HUES6 (cell line): ENCODE measurements around the gene KIRREL3.

Experiments
- H3K27ac ChIP-seq: 2 replicates; pipeline ENCODE4 v1.7.0; 2013; ENCODE audit warnings: low read depth, mild to moderate bottlenecking, low read length, inconsistent platforms
- H3K27me3 ChIP-seq: 2 replicates; pipeline ENCODE4 v1.6.1; 2013; ENCODE audit warnings: low read length; ENCODE audit not compliant: control insufficient read depth, insufficient read depth
- H3K36me3 ChIP-seq: 2 replicates; pipeline ENCODE4 v1.6.1; 2013; ENCODE audit warnings: low read length; ENCODE audit not compliant: control insufficient read depth, insufficient read depth
- H3K4me1 ChIP-seq: 2 replicates; pipeline ENCODE4 v1.6.1; 2013; ENCODE audit warnings: low read length; ENCODE audit not compliant: control insufficient read depth, insufficient read depth
- H3K4me3 ChIP-seq: 2 replicates; pipeline ENCODE4 v1.5.1; 2013; ENCODE audit warnings: low read depth, low read length
- H3K9ac ChIP-seq: one replicate; pipeline ENCODE4 v1.6.1; 2013; ENCODE audit warnings: mild to moderate bottlenecking, low read length
- H3K9me3 ChIP-seq: 2 replicates; pipeline ENCODE4 v1.6.1; 2013; ENCODE audit warnings: low read depth, low read length; ENCODE audit not compliant: control insufficient read depth, insufficient read depth

The KIRREL3 gene

DNA sequence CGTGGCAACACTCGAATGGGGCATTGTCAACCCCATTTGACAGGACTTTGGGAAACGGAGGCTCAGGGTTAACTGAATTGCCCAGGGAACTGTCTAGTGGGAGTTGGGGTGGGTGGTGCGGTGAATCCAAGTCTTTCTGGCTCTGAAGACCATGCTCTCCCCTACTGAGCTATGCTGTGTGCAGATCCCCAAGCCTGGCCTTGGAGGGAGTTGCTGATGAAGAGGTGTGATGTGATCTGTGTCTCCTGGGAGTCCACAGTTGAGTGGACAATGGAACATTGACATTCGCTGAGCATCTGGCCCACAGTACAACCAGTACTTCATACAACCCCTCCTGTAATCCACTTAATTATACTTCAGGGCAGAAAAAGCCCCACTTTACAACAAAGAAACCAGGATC, 472.9 kb downstream of the KIRREL3 start:
- Histone ChIP-seq H3K4me1 (no peaks in the 10 kb centered on the region), H3K4me3 (no peak overlapping the region), H3K27me3 (0 out of 2 replicates have a peak, but pooled peaks cover 3% of the 10 kb centered on the region), H3K36me3 (no peaks in the 10 kb centered on the region), H3K9me3 (no peaks in the 10 kb centered on the region), H3K9ac (no peak overlapping the region), H3K27ac (no peak overlapping the region)

GRCh38 chr11:126526471-126526870, 474.1 kb downstream of the KIRREL3 start:
- no peaks in the 10 kb centered on the region for H3K9me3 ChIP-seq
- H3K36me3 ChIP-seq = no peaks in the 10 kb centered on the region
- 0 out of 2 replicates have a peak, but pooled peaks cover 3% of the 10 kb centered on the region for H3K27me3 ChIP-seq
- H3K4me3 ChIP-seq = no peak overlapping the region
- no peaks in the 10 kb centered on the region for H3K4me1 ChIP-seq
- no peak overlapping the region for H3K27ac ChIP-seq
- no peak overlapping the region for H3K9ac ChIP-seq

DNA sequence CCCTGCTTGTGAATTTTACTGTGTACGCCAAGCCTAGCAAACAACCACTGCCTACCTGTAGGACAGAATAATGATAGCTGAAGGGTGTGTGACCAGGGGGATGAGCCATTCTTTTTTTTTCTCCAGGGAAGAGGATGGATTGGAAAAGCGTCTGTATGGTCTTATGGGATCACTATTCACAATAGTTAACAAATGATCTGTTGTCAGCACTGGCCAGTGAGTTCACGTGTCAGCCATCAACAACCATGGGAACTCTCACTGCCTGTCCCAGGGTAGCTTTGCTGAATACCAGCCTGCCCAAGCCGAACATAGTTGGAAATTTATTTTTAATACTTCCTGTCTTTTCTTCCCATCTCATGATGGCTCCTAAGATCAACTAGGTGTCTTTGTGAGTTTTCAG, 474.9 kb downstream of the KIRREL3 start:
- Histone ChIP-seq H3K9me3 (no peaks in the 10 kb centered on the region), H3K27me3 (0 out of 2 replicates have a peak, but pooled peaks cover 3% of the 10 kb centered on the region), H3K4me1 (no peaks in the 10 kb centered on the region), H3K4me3 (no peak overlapping the region), H3K9ac (no peak overlapping the region), H3K36me3 (no peaks in the 10 kb centered on the region), H3K27ac (no peak overlapping the region)

GRCh38 chr11:126525216-126525615, 475.4 kb downstream of the KIRREL3 start:
- Histone ChIP-seq H3K36me3 (no peaks in the 10 kb centered on the region), H3K4me1 (no peaks in the 10 kb centered on the region), H3K27me3 (0 out of 2 replicates have a peak, but pooled peaks cover 3% of the 10 kb centered on the region), H3K9ac (no peak overlapping the region), H3K4me3 (no peak overlapping the region), H3K9me3 (no peaks in the 10 kb centered on the region), H3K27ac (no peak overlapping the region)

DNA sequence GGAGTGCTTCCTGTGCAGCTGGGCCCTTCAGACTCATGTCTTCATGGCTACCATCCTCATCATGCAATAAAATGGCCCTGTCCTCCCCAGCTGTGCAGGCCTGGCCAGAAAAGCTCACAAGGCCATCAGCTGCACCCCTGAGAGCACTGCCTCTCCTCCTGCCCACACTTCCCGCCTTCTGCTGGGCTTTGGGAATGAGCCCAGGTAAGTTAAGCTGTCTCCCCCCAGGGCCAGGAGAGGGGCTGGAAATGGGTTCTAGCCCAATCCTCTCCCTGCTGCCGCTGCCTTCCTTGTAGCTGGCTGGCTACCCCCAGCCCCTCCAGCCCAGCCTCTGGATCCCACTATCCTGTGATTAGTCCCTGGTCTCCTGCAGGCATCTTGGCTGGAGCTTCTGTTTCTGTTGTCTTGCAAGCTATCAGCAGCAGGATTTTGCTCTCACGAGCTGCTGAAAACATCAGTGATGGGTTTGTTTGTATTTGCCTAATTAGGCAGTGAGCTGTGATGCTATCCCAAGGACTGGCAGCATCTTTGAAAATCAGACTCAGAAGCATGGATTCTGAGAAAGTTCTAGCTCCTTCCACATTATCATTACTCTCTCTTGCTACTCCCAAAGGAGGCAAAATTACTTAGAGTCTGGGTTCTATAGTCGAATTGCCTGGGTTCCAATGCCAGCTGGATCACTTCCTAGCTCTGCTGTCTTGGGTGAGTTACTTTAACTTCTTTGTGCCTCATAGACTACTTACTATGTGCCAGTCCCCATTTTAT, 476.9 kb downstream of the KIRREL3 start:
- H3K9ac ChIP-seq = no peak overlapping the region
- H3K4me1 ChIP-seq = no peaks in the 10 kb centered on the region; the same call in 1 of the 2 replicates
- no peaks in the 10 kb centered on the region for H3K9me3 ChIP-seq
- 0 out of 2 replicates have a peak, but pooled peaks cover 3% of the 10 kb centered on the region for H3K27me3 ChIP-seq
- H3K36me3 ChIP-seq = no peaks in the 10 kb centered on the region
- H3K27ac ChIP-seq = no peak overlapping the region
- no peak overlapping the region for H3K4me3 ChIP-seq

DNA sequence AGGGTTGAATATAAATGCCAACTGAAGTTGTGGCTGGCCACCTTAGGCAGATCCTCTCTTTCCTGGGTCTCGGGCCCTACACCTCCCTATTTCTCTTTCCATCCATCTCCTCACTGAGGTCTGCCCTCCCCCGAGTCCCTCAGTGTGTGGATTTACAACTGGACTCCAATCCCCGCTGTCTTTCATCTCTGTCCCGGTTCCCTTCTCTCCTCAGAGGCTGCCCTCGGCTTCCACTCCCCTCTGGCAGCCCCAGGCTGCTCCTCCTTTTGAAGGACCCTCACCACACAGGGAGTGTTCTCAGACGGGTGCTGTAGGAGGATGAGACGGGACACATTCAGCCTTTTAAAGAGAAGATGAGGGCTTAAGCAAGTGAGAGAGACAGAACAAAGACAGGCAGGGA, 478.0 kb downstream of the KIRREL3 start:
- H3K9me3 ChIP-seq = no peaks in the 10 kb centered on the region
- 0 out of 2 replicates have a peak, but pooled peaks cover 3% of the 10 kb centered on the region for H3K27me3 ChIP-seq
- no peak overlapping the region for H3K9ac ChIP-seq
- H3K27ac ChIP-seq = no peak overlapping the region
- H3K4me3 ChIP-seq = no peak overlapping the region
- no peaks in the 10 kb centered on the region for H3K36me3 ChIP-seq
- no peaks in the 10 kb centered on the region; the same call in 1 of the 2 replicates for H3K4me1 ChIP-seq

DNA sequence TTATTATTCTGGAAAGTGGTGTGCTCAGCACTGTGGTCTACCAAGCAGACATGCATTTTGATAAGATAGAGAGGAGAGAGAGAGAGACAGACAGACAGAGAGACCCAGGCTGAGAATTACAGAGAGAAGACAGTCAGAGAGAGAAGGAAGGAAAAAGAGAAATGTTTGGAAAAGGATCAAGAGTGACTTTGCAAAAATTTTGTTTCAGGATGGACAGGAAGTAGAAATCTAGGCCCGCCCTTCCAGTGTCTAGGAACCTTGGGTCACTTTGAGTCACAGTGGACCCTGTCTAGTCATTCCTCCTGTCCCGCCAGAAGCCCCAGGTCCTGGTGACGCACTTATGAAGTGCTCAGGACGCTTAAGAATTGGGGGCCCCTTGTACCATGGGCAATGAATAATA, 478.4 kb downstream of the KIRREL3 start:
- no peak overlapping the region for H3K9ac ChIP-seq
- no peak overlapping the region for H3K4me3 ChIP-seq
- H3K27me3 ChIP-seq = 0 out of 2 replicates have a peak, but pooled peaks cover 1% of the 10 kb centered on the region
- no peak overlapping the region for H3K27ac ChIP-seq
- no peaks in the 10 kb centered on the region; the same call in 1 of the 2 replicates for H3K4me1 ChIP-seq
- H3K36me3 ChIP-seq = no peaks in the 10 kb centered on the region
- no peaks in the 10 kb centered on the region for H3K9me3 ChIP-seq

GRCh38 chr11:126521196-126521595, 479.4 kb downstream of the KIRREL3 start:
- H3K27ac ChIP-seq = no peak overlapping the region
- no peaks in the 10 kb centered on the region for H3K9me3 ChIP-seq
- no peaks in the 10 kb centered on the region for H3K27me3 ChIP-seq
- H3K4me1 ChIP-seq = no peaks in the 10 kb centered on the region; the same call in 1 of the 2 replicates
- no peaks in the 10 kb centered on the region for H3K36me3 ChIP-seq
- no peak overlapping the region for H3K9ac ChIP-seq
- H3K4me3 ChIP-seq = no peak overlapping the region

DNA sequence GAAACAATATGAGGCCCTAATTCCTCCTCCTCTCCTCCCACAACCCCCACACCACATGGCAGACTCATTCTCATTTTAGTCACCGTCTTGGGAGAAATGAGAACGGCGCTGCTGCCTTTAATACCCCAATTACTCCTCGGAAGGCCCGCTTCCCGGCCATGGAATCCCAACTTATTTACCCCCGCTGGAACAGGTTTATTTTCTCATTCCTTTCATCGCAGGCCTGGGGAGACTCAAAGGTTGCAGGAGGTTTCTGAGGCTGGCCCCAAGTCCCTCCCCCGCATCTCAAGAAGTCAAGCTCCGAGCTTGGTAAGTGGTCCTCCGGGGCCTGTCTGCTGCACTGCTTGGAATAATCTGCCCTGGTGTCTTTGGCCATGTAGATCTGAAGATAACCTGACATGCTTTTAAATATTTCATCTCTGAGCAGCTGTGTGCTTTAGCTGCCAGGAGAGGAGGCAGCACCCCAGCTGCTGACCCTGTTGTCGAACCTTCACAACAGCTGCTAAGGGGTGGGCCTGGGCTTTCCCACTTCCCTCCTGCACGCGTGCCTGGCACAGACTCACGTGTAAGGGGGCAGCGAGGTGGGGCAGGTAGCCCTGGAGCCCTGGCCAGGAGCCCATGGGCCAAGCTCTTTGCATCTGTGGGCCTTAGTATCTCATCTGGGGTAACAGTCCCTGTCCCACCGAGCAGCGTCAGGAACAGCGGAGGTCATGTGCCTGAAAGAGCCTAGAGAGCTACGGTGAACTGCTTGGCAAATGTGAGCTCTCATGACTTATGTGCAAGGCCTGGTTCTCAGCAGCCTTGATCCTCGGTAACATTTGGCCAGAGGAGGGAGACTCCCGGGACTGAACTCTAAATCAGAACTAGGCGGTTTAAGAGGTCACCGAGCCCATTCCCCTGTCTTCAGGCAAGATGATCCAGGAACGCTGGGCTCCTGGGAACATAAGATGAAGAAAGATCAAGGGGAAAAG, 480.5 kb downstream of the KIRREL3 start:
- Histone ChIP-seq H3K36me3 (no peaks in the 10 kb centered on the region), H3K4me3 (no peak overlapping the region), H3K9me3 (no peaks in the 10 kb centered on the region), H3K27me3 (no peaks in the 10 kb centered on the region), H3K27ac (no peak overlapping the region), H3K9ac (no peak overlapping the region), H3K4me1 (no peaks in the 10 kb centered on the region; the same call in 1 of the 2 replicates)

- Histone ChIP-seq H3K4me1 (no peaks in the 10 kb centered on the region; the same call in 1 of the 2 replicates), H3K27me3 (no peaks in the 10 kb centered on the region), H3K36me3 (no peaks in the 10 kb centered on the region), H3K9ac (no peak overlapping the region), H3K4me3 (no peak overlapping the region), H3K27ac (no peak overlapping the region), H3K9me3 (no peaks in the 10 kb centered on the region)
Observed at GRCh38 chr11:126518972-126519690, 481.4 kb downstream of the KIRREL3 start.
